Natural killer cell treated with Interleukin-12 subunit alpha and Interleukin-12 subunit beta and Interleukin-15 and Interleukin-18, amount 100 ng/mL, for 72 hours (primary cell): ENCODE results near the gene KIAA1671. TPM values are rescaled to one million over a fixed set of nuclear protein-coding genes. Genes with fewer than 3 reads are reported as not detected.
"Not testable (repeated sequence)": the region's sequence is repeated elsewhere in the genome, so short reads cannot be mapped to it uniquely, and the experiment has no call there.

Source experiments
- ATAC-seq, 2 donors: fragments of 150-1000 bp; cut with Tn5 transposase in 1 of 2; sonication (Bioruptor Pico), chemical (Tn5 transposase) in 1 of 2; 2 replicates each; pipeline ENCODE4 v1.10.0; 2021
- DNase-seq: peaks from one replicate; pipeline ENCODE4 v3.0.0; 2022; ENCODE audit warnings: low spot score
- H3K27ac Mint-ChIP-seq, 2 donors: 1 replicate in 1 of 2; 2 replicates in 1 of 2; pipeline ENCODE4 v1.8.0; 2022; ENCODE audit warnings: mixed read lengths in 2 of 2, mild to moderate bottlenecking in 1 of 2, moderate library complexity in 1 of 2
- H3K27me3 Mint-ChIP-seq, 2 donors: 1 replicate in 1 of 2; 2 replicates in 1 of 2; pipeline ENCODE4 v1.8.0; 2022; ENCODE audit warnings: mixed read lengths in 2 of 2
- H3K36me3 Mint-ChIP-seq: one replicate; pipeline ENCODE4 v1.8.0; 2022; ENCODE audit warnings: mixed read lengths
- H3K4me1 Mint-ChIP-seq, 2 donors: 1 replicate in 1 of 2; 2 replicates in 1 of 2; pipeline ENCODE4 v1.8.0; 2022; ENCODE audit warnings: low read depth in 2 of 2, mixed read lengths in 2 of 2, mild to moderate bottlenecking in 1 of 2
- H3K4me3 Mint-ChIP-seq: one replicate; pipeline ENCODE4 v1.8.0; 2022; ENCODE audit warnings: mixed read lengths
- H3K9me3 Mint-ChIP-seq: 2 replicates; pipeline ENCODE4 v1.8.0; 2022; ENCODE audit warnings: mixed read lengths
- total RNA-seq, 2 donors: library from RNA; stranded (reverse); gene quantifications; one replicate each; pipeline ENCODE4 v1.2.3, GENCODE V29; 2022

Gene KIAA1671
- total RNA-seq, 2 donors from 2014 or later, result 11.7 to 21.3 TPM

DNA sequence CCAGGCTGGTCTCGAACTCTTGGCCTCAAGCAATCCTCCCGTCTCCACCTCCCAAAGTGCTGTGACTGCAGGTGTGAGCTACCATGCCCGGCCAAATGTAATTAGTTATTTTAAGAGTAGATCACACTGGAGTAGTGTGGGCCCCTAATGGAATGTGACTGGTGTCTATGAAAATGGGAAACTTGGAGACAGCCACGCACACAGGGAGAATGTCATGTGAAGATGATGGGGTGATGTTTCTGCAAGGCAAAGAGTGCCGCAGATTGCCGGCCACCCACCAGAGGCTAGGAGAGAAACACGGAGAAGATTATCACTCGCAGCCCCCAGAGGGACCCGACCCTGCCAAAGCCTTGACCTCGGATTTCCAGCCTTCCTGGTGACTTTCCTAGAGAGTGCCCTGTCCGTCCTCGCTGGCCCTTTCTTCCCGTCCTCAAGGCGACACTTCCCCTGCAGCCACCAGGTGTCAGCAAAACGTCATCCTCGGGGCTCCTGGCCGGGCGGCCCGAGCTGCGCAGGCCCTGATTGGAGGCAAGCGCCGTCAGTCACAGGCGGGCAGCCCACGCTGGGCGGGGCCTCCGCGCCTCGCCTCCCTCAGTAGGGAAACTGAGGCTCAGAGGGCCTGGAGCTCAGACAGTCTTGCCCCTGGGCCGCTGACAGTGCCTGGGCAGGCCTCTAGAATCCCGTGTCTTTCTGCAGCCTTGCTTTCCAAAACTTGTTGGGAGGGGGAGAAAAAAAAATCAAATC is 283.2 kb downstream of the KIAA1671 start:
- DNase-seq (peak; percentile 77), ATAC-seq (peak; percentile 70 to 87)
- Mint-ChIP-seq H3K27me3 (peaks cover 33 to 50% of the 10 kb centered on the region in 2 donors), H3K9me3 (no peaks in the 10 kb centered on the region), H3K36me3 (no peaks in the 10 kb centered on the region), H3K4me1 (peaks cover 5% of the 10 kb centered on the region in 2 donors), H3K4me3 (no peak overlapping the region), H3K27ac (no peak overlapping the region)

DNA sequence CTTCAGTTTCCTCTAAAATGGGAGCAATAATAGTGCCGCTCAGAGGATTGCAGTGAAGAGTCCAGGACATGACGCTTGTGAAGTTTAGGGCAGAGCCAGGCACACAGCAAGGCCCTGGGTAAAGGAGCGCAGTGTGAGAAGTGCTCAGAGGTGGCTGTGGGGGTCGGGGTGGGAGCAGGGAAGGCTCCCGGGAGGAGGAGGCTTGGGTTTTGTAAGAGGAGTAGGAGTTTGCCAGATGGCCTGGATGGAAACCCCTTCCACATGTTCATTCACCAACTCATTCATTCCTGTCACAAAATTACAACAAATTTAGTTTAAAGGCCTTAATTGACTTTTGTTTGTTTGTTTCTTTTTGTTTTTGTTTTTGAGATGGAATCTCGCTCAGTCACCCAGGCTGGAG is 283.9 kb downstream of the KIAA1671 start:
- peaks cover 39 to 55% of the 10 kb centered on the region in 2 donors for H3K27me3 Mint-ChIP-seq
- H3K4me3 Mint-ChIP-seq, result no peak overlapping the region
- no peaks in the 10 kb centered on the region for H3K36me3 Mint-ChIP-seq
- H3K9me3 Mint-ChIP-seq, result no peaks in the 10 kb centered on the region
- ATAC-seq (no peak), DNase-seq (no peak)
- H3K27ac Mint-ChIP-seq, result no peak overlapping the region
- H3K4me1 Mint-ChIP-seq, result peaks cover 5% of the 10 kb centered on the region in 2 donors

DNA sequence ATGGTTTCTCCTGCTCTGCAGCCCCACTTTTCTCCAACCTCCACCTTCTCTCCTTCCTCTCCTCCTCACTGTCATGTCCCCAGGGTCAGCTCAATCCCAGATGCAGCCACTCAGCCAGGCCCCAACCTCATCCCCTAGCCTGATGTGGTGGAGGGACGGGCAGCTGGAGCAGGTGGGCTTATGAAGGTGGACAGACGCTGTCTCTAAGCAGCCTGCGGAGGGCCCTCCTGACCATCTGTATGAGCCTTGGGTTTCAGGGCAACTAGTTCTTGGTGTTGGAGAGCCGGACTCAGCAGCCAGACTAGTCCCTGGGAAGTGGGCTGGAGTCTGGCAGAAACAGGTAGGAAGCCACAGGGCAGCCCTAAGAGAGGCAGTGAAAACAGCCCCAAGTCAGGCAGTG is 285.0 kb downstream of the KIAA1671 start:
- Mint-ChIP-seq H3K4me3 (no peak overlapping the region), H3K9me3 (no peaks in the 10 kb centered on the region), H3K36me3 (no peaks in the 10 kb centered on the region), H3K4me1 (peaks cover 5% of the 10 kb centered on the region in 2 donors), H3K27me3 (peaks cover 34 to 55% of the 10 kb centered on the region in 2 donors), H3K27ac (no peak overlapping the region)
- ATAC-seq (no peak), DNase-seq (no peak)

DNA sequence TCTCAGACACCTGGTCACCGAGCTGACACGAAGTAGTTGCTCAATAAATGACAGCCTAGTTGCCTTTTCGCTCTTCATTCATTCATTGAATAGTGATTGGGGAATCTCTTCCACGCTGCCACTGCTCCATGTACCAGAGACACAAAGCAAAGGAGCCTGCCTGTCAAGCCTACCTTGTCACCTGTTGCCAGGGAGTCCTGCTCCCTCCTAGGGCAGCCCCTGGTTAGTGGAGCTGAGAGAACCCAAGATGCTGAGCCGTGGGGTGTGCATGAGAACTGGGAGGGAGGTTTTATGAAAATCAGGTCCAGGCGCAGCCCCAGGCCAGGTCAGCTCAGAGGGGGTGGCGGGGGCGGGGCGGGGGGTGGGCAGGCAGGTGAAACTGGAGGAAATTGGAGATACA is 285.5 kb downstream of the KIAA1671 start:
- H3K9me3 Mint-ChIP-seq, DNase-seq, H3K27ac Mint-ChIP-seq, ATAC-seq, H3K4me3 Mint-ChIP-seq, H3K4me1 Mint-ChIP-seq, H3K36me3 Mint-ChIP-seq: not testable (repeated sequence)
- peaks cover 33 to 55% of the 10 kb centered on the region in 2 donors for H3K27me3 Mint-ChIP-seq

Other genes with a start within 250 kb of the KIAA1671 start
- gene PIWIL3, start 178.0 kb upstream of the KIAA1671 start, total RNA-seq, result not detected
- gene SGSM1, start 146.5 kb upstream of the KIAA1671 start, total RNA-seq, result under 1 TPM; 0.17 to 0.75 TPM
- not detected for gene LHFPL7, start 6.0 kb upstream of the KIAA1671 start, total RNA-seq
- under 1 TPM in 1 of 2 donors, not detected in 1; 0.78 TPM for gene CRYBB3, start 247.1 kb downstream of the KIAA1671 start, total RNA-seq